HepG2 (cell line): ENCODE results near the gene PLIN1. TPM values are rescaled to one million over a fixed set of nuclear protein-coding genes. Genes with fewer than 3 reads are reported as not detected.
A peak's percentile ranks its signal among the peaks of the same experiment; 100 is the strongest.

Experiments
- ATAC-seq: fragments of 200-7000 bp; cut with Tn5 transposase; 3 replicates; pipeline ENCODE4 v1.9.1; 2020; ENCODE audit warnings: mild to moderate bottlenecking, moderate library complexity
- BruUV-seq: library from RNA; stranded (reverse); fragments of 400-500 nt; replicated peaks from 2 replicates; lab custom pipeline; 2021; lab: Mats Ljungman, UMichigan
- CTCF ChIA-PET: fragments of 300-600 bp; formaldehyde crosslinking; extraction: SDS; loops from one replicate; lab custom pipeline; 2021; ENCODE audit warnings: low total read pairs, inconsistent platforms, low intra/inter-chr PET ratio; lab: Yijun Ruan, JAX
- POLR2A ChIA-PET: fragments of 350-600 bp; sonication (Branson Sonifier 250); formaldehyde crosslinking; loops from one replicate; lab custom pipeline; 2020; ENCODE audit warnings: antibody characterized with exemption, inconsistent platforms; lab: Yijun Ruan, JAX
- DNase-seq: peaks from one replicate; pipeline ENCODE4 v3.0.0-alpha.2; 2015; ENCODE audit warnings: low spot score
- FAIRE-seq: peaks from 3 replicates; lab custom pipeline; 2011; peaks lifted over from hg19 to GRCh38; lab: Jason Lieb, UNC
- H2AFZ ChIP-seq: one replicate; pipeline ENCODE4 v1.6.1; 2011; ENCODE audit warnings: low read length, inconsistent platforms
- H3K27ac ChIP-seq: fragments of 300-600 bp; 3 replicates; pipeline ENCODE4 v1.8.0; 2011; ENCODE audit warnings: mixed run types, mild to moderate bottlenecking, mixed read lengths, low read length, inconsistent platforms; ENCODE audit not compliant: insufficient read depth; ENCODE audit errors: extremely low read length
- H3K27me3 ChIP-seq, 2 experiments: fragments of 200-600 bp in 1 of 2; 2 replicates in 1 of 2; 3 replicates in 1 of 2; pipeline versions ENCODE4 v1.6.0 to v1.8.0; 2011; ENCODE audit warnings: low read length in 2 of 2, mild to moderate bottlenecking in 2 of 2, moderate library complexity in 2 of 2, inconsistent platforms in 1 of 2; ENCODE audit not compliant: insufficient read depth in 2 of 2, control insufficient read depth in 1 of 2
- H3K36me3 ChIP-seq, 2 experiments: fragments of 200-600 bp in 1 of 2; replicated peaks in 1 of 2; 2 replicates in 1 of 2; 3 replicates in 1 of 2; pipeline versions ENCODE4 v1.5.1 to v1.8.0; 2011; ENCODE audit warnings: low read length in 2 of 2, inconsistent platforms in 1 of 2; ENCODE audit not compliant: insufficient read depth in 2 of 2, control insufficient read depth in 1 of 2
- H3K4me1 ChIP-seq: 2 replicates; pipeline ENCODE4 v1.5.1; 2012; ENCODE audit warnings: low read length, inconsistent platforms; ENCODE audit not compliant: insufficient read depth
- H3K4me2 ChIP-seq: 2 replicates; pipeline ENCODE4 v1.6.0; 2011; ENCODE audit warnings: low read depth, low read length, inconsistent platforms
- H3K4me3 ChIP-seq, 3 experiments: fragments of 200-600 bp in 1 of 3; sonication (generic), shearing (Covaris generic) in 1 of 3; replicated peaks in 1 of 3; 2 replicates each; pipeline ENCODE4 v1.5.1; 2011 to 2016; ENCODE audit warnings: low read length in 3 of 3, inconsistent platforms in 2 of 3, low read depth in 2 of 3, mild to moderate bottlenecking in 2 of 3, control low read depth in 1 of 3, mixed read lengths in 1 of 3; ENCODE audit not compliant: insufficient read depth in 1 of 3
- H3K79me2 ChIP-seq: one replicate; pipeline ENCODE4 v1.6.1; 2011; ENCODE audit warnings: low read length, inconsistent platforms; ENCODE audit not compliant: insufficient read depth
- H3K9ac ChIP-seq: 2 replicates; pipeline ENCODE4 v1.6.0; 2011; ENCODE audit warnings: mild to moderate bottlenecking, low read depth, low read length, inconsistent platforms; ENCODE audit not compliant: insufficient read depth
- H3K9me3 ChIP-seq: 2 replicates; pipeline ENCODE4 v1.5.1; 2012; ENCODE audit warnings: mild to moderate bottlenecking, low read length
- H4K20me1 ChIP-seq: 2 replicates; pipeline ENCODE4 v1.6.0; 2011; ENCODE audit warnings: inconsistent platforms, mild to moderate bottlenecking, low read length, moderate library complexity; ENCODE audit not compliant: insufficient read depth
- AGO2 ChIP-seq: fragments of 200-400 bp; formaldehyde crosslinking; optimal IDR thresholded peaks from 2 replicates; pipeline ENCODE3; 2017; ENCODE audit warnings: mild to moderate bottlenecking, low read depth, low read length, moderate library complexity
- GABPA ChIP-seq, 2 experiments: IDR thresholded peaks; 2 replicates each; pipeline ENCODE4 v1.6.1; 2011 to 2016; ENCODE audit warnings: low read depth in 2 of 2, low read length in 1 of 2, missing biosample characterization in 1 of 2, missing genetic modification characterization in 1 of 2
- HHEX ChIP-seq: IDR thresholded peaks from 2 replicates; pipeline ENCODE4 v1.6.1; 2016; ENCODE audit warnings: control low read depth
- KLF15 ChIP-seq: sonication (generic); formaldehyde crosslinking; IDR thresholded peaks from 2 replicates; pipeline ENCODE4 v1.8.1; 2023; ENCODE audit warnings: borderline replicate concordance, mild to moderate bottlenecking, inconsistent platforms, missing genetic modification reagents, mixed read lengths
- PCBP2 ChIP-seq: fragments of 200-400 bp; formaldehyde crosslinking; optimal IDR thresholded peaks from 2 replicates; pipeline ENCODE3; 2018; ENCODE audit warnings: low read length, low read depth; ENCODE audit not compliant: poor library complexity, severe bottlenecking
- POLR2A ChIP-seq, 2 experiments: IDR thresholded peaks; 2 replicates each; pipeline ENCODE4 v1.6.1; 2011; ENCODE audit warnings: low read depth in 2 of 2, low read length in 2 of 2, mild to moderate bottlenecking in 1 of 2, moderate library complexity in 1 of 2; ENCODE audit not compliant: insufficient read depth in 1 of 2
- TAF15 ChIP-seq: fragments of 200-400 bp; formaldehyde crosslinking; IDR thresholded peaks from one replicate; pipeline ENCODE4 v1.6.1; 2018; ENCODE audit warnings: mild to moderate bottlenecking, low read depth, low read length; ENCODE audit not compliant: poor library complexity, severe bottlenecking
- ZBTB38 ChIP-seq: sonication (generic); formaldehyde crosslinking; IDR thresholded peaks from 2 replicates; pipeline ENCODE4 v1.5.1; 2020; ENCODE audit warnings: mild to moderate bottlenecking, missing genetic modification reagents
- ZC3H13 ChIP-seq: sonication (generic); formaldehyde crosslinking; IDR thresholded peaks from 2 replicates; pipeline ENCODE4 v1.8.1; 2023; ENCODE audit warnings: mild to moderate bottlenecking, missing genetic modification reagents, moderate library complexity
- ZFP91 ChIP-seq: sonication (generic); formaldehyde crosslinking; IDR thresholded peaks from 2 replicates; pipeline ENCODE4 v1.9.0; 2022; ENCODE audit warnings: missing genetic modification reagents, mild to moderate bottlenecking, borderline replicate concordance
- WGBS: methylation state at CpG from one replicate; pipeline ENCODE4 v1.1.6; 2017; ENCODE audit warnings: low lambda C conversion rate; 5-methylcytosine and 5-hydroxymethylcytosine counted together
- in situ Hi-C: cut with HindIII; loops from 2 replicates; pipeline ENCODE4 v1.10.0; 2017; ENCODE audit warnings: low pct_unique_long_range_greater_than_20kb; ENCODE audit not compliant: extremely low pct_ligation_motif_present
- intact Hi-C: fragments of 100-400 bp; cut with micrococcal nuclease; formaldehyde crosslinking; loops from one replicate; pipeline ENCODE4 v1.10.0; 2022; ENCODE audit not compliant: unreplicated experiment
- polyA plus RNA-seq, 8 experiments: library from polyadenylated mRNA; depleted of rRNA in 3 of 8; stranded (reverse) in 7 of 8; unstranded in 1 of 8; fragments of >200 nt; fragmentation: Illumina TruSeq in 4 of 8; extraction: Trizol in 4 of 8; gene quantifications; 2 replicates each; pipeline versions ENCODE4 v1.2.1 to v1.2.3, GENCODE V29; 2011 to 2016; ENCODE audit warnings: low read depth in 4 of 8, missing spikeins in 1 of 8, mixed read lengths in 1 of 8; ENCODE audit not compliant: insufficient read depth in 1 of 8
- total RNA-seq, 5 experiments: library from RNA; depleted of rRNA; stranded (reverse); fragments of >200 nt; fragmentation: Illumina TruSeq; extraction: Trizol; gene quantifications; 2 replicates each; pipeline ENCODE4 v1.2.3, GENCODE V29; 2016; ENCODE audit warnings: low read depth in 1 of 5

PLIN1 gene
- total and polyA plus RNA-seq, 2 of the 13 experiments (the other 11 are each of a cell fraction or from before 2014, with no cell fraction given) = 0.74 to 1.2 TPM

DNA sequence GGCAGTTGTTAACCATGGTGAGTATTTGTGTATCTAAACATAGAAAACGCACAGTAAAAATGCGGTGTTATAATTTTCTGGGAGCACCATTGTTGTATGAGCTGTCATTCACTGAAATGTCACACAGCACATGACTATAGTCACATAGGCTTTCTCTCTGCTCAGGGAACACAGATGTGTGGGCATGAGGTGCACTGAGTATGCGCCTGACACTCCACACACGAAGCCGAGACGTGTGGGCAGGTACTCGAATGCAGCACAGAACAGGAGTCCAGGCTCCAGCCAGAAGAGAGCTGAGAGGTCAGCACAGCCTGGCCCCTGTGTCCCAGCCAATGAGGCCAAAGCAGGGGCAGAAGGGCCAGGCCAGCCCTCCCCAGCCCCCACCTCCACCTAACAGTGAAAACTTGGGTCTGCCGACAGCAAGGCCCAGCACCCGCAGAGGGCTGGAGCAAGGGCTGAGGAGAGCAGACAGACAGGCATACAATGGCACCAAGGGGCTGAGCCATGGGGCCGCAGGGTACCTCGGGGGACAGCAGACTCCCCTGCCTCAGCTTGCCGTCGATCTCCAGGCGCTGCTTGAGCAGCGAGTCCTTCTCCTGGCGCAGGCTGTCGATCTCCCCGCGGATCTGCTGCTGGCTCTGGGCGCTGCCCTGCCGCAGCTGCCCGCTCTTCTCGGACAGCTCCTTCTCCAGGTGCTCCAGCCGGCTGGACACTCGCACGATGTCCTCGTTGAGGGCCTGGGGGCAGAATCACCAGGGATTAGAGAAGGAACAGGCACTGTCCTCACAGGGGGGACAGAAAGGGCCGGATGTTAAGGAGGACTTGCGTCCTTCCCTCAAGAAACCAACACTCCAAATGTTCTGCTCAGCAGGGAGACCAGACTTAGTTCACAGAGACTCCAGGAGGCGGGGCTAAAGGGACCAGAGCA is 47.9 kb downstream of the PLIN1 start:
- Histone ChIP-seq H2AFZ (no peak overlapping the region), H3K79me2 (no peaks in the 10 kb centered on the region), H3K9ac (no peak overlapping the region), H3K9me3 (no peaks in the 10 kb centered on the region), H3K27ac (no peak overlapping the region), H3K4me2 (no peak overlapping the region), H3K36me3 (peaks cover 31 to 61% of the 10 kb centered on the region in 2 experiments), H4K20me1 (no peaks in the 10 kb centered on the region), H3K27me3 (no peaks in the 10 kb centered on the region), H3K4me1 (no peaks in the 10 kb centered on the region), H3K4me3 (no peak overlapping the region)
- no peak for FAIRE-seq
- peak; percentile 19 for ATAC-seq
- in situ Hi-C loops (no loop called here), intact Hi-C loops (no loop called here)
- WGBS = 96% methylated on average over 22 of the region's 30 CpGs
- BruUV-seq = no TSS peak
- POLR2A ChIA-PET = no interaction called here
- CTCF ChIA-PET = no interaction called here
- TF ChIP-seq POLR2A (IDR thresholded peaks at IDR 0.05; ENCODE audit: insufficient read depth in 1 of 2, low read depth in 2 of 2, low read length in 2 of 2) (peak in 1 of 2 experiments; percentile 33; a peak in 1 of 4 replicates), KLF15 (CRISPR knock-in tag) (no peak), GABPA (IDR thresholded peaks at IDR 0.05; ENCODE audit: low read depth, low read length) (no peak), GABPA (CRISPR knock-in tag; IDR thresholded peaks at IDR 0.05; ENCODE audit: low read depth) (no peak), PCBP2 (no peak), HHEX (no peak), ZBTB38 (CRISPR knock-in tag) (0 out of 2 replicates have a peak, but pooled peaks have one; percentile 24), TAF15 (peak; percentile 72), ZC3H13 (peak; percentile 56; the same call in 1 of the 2 replicates), ZFP91 (CRISPR knock-in tag) (0 out of 2 replicates have a peak, but pooled peaks have one; percentile 31), AGO2 (peak; percentile 41)
- no peak for DNase-seq
